ENCODE results near the gene PIP5K1A.

The PIP5K1A gene

GRCh38 chr1:151198254-151199127 is at the start of gene PIP5K1A:
TSS of gene PIP5K1A (plus strand) at chr1:151198552. CDS start at chr1:151198997, 445 bp downstream.
- CTCF ChIA-PET = interaction anchor here (0.5 to 1.0 kb wide), 4 partner anchors 9 to 577 kb away, joined by 3 to 6 read pairs (median 4); no protein-coding TSS in a partner anchor
- TF ChIP-seq ZNF16 (tag by site-specific recombination; IDR thresholded peaks at IDR 0.05; ENCODE audit: low read depth) (no peak), KLF9 (tag by site-specific recombination; IDR thresholded peaks at IDR 0.05; ENCODE audit: low read depth) (peak; percentile 46; the same call in 1 of the 2 replicates), ZNF266 (tag by site-specific recombination; IDR thresholded peaks at IDR 0.05; ENCODE audit: low read depth) (no peak), YY1 (tag by site-specific recombination; IDR thresholded peaks at IDR 0.05) (peak; percentile 86), ZBTB20 (tag by site-specific recombination; IDR thresholded peaks at IDR 0.05) (no peak), HOXC10 (CRISPR knock-in tag; IDR thresholded peaks at IDR 0.05) (no peak), ZNF292 (tag by site-specific recombination; IDR thresholded peaks at IDR 0.05; ENCODE audit: borderline replicate concordance, low read depth) (no peak), ZNF473 (tag by site-specific recombination; IDR thresholded peaks at IDR 0.05) (no peak), ZNF335 (tag by site-specific recombination; conservative IDR thresholded peaks at IDR 0.05) (peak; percentile 78), ZFP3 (tag by site-specific recombination; IDR thresholded peaks at IDR 0.05; ENCODE audit: low read depth) (no peak), ZNF621 (tag by site-specific recombination; IDR thresholded peaks at IDR 0.05) (no peak), ZNF704 (tag by site-specific recombination; IDR thresholded peaks at IDR 0.05) (no peak), ZNF707 (tag by site-specific recombination; IDR thresholded peaks at IDR 0.05) (no peak), KLF1 (tag by site-specific recombination; IDR thresholded peaks at IDR 0.05) (no peak), ZNF501 (tag by site-specific recombination; IDR thresholded peaks at IDR 0.05) (0 out of 2 replicates have a peak, but pooled peaks have one; percentile 12), ZFHX2 (tag by site-specific recombination; conservative IDR thresholded peaks at IDR 0.05) (no peak), EGR2 (tag by site-specific recombination; IDR thresholded peaks at IDR 0.05; ENCODE audit: low read depth) (no peak), ZNF10 (tag by site-specific recombination; IDR thresholded peaks at IDR 0.05) (no peak), ZBTB17 (tag by site-specific recombination; IDR thresholded peaks at IDR 0.05) (peak; percentile 88), ZNF791 (tag by site-specific recombination; IDR thresholded peaks at IDR 0.05) (no peak), SALL2 (tag by site-specific recombination; IDR thresholded peaks at IDR 0.05; ENCODE audit: borderline replicate concordance) (no peak), ZNF488 (tag by site-specific recombination; IDR thresholded peaks at IDR 0.05) (no peak), ZNF214 (tag by site-specific recombination; IDR thresholded peaks at IDR 0.05; ENCODE audit: borderline replicate concordance) (no peak), ZNF548 (tag by site-specific recombination; IDR thresholded peaks at IDR 0.05) (no peak), ZNF350 (tag by site-specific recombination; IDR thresholded peaks at IDR 0.05) (no peak), ZXDB (tag by site-specific recombination; IDR thresholded peaks at IDR 0.05) (peak; percentile 82), ZNF133 (tag by site-specific recombination; IDR thresholded peaks at IDR 0.05) (no peak), ZNF426 (tag by site-specific recombination; IDR thresholded peaks at IDR 0.05) (no peak), SP7 (tag by site-specific recombination; IDR thresholded peaks at IDR 0.05) (peak; percentile 66), ZNF121 (tag by site-specific recombination; IDR thresholded peaks at IDR 0.05) (no peak)
- TF ChIP-seq, protein P1, sequence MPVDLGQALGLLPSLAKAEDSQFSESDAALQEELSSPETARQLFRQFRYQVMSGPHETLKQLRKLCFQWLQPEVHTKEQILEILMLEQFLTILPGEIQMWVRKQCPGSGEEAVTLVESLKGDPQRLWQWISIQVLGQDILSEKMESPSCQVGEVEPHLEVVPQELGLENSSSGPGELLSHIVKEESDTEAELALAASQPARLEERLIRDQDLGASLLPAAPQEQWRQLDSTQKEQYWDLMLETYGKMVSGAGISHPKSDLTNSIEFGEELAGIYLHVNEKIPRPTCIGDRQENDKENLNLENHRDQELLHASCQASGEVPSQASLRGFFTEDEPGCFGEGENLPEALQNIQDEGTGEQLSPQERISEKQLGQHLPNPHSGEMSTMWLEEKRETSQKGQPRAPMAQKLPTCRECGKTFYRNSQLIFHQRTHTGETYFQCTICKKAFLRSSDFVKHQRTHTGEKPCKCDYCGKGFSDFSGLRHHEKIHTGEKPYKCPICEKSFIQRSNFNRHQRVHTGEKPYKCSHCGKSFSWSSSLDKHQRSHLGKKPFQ (tag by site-specific recombination; IDR thresholded peaks at IDR 0.05) = no peak
- TF ChIP-seq, protein P2, sequence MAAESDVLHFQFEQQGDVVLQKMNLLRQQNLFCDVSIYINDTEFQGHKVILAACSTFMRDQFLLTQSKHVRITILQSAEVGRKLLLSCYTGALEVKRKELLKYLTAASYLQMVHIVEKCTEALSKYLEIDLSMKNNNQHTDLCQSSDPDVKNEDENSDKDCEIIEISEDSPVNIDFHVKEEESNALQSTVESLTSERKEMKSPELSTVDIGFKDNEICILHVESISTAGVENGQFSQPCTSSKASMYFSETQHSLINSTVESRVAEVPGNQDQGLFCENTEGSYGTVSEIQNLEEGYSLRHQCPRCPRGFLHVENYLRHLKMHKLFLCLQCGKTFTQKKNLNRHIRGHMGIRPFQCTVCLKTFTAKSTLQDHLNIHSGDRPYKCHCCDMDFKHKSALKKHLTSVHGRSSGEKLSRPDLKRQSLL (tag by site-specific recombination; IDR thresholded peaks at IDR 0.05) = no peak
- TF ChIP-seq, protein P3, sequence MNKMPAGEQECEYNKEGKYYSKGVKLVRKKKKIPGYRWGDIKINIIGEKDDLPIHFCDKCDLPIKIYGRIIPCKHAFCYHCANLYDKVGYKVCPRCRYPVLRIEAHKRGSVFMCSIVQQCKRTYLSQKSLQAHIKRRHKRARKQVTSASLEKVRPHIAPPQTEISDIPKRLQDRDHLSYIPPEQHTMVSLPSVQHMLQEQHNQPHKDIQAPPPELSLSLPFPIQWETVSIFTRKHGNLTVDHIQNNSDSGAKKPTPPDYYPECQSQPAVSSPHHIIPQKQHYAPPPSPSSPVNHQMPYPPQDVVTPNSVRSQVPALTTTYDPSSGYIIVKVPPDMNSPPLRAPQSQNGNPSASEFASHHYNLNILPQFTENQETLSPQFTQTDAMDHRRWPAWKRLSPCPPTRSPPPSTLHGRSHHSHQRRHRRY (tag by site-specific recombination; IDR thresholded peaks at IDR 0.05) = no peak

More at GRCh38 chr1:151198254-151199127, at the start of gene PIP5K1A:
- Histone ChIP-seq H3K27ac (ENCODE audit: extremely low read depth, low read depth, low read length) (peak within 1 kb of the TSS; percentile 80), H3K4me1 (ENCODE audit: control insufficient read depth, insufficient read depth, low read length) (peaks cover 8% of the 10 kb centered on the region), H3K9me3 (ENCODE audit: control insufficient read depth, insufficient read depth, low read depth, low read length) (no peaks in the 10 kb centered on the region), H3K36me3 (ENCODE audit: control insufficient read depth in 2 of 2, insufficient read depth in 1 of 2, low read length in 2 of 2) (peaks cover 14 to 19% of the 10 kb centered on the region in 2 experiments; a peak in 2 of 3 replicates), H3K4me3 (ENCODE audit: low read depth, low read length) (peak within 1 kb of the TSS; percentile 94)
- POLR2A ChIA-PET = interaction anchor here (0.5 to 2.2 kb wide), 6 partner anchors 9 to 129 kb away, joined by 3 to 12 read pairs (median 6); partner anchors contain the start of genes PSMD4, VPS72 and ZNF687
